ENCODE measurements around the gene NMNAT2.

- TF ChIP-seq POLR2A (IDR thresholded peaks at IDR 0.05; ENCODE audit: borderline replicate concordance, extremely low read depth, insufficient read depth, insufficient read length): no peak
- TF ChIP-seq EZH2 (IDR thresholded peaks at IDR 0.05): no peak
- TF ChIP-seq CTCF (IDR thresholded peaks at IDR 0.05 in 2 of 3, conservative IDR thresholded peaks at IDR 0.05 in 1 of 3; ENCODE audit: borderline replicate concordance in 1 of 3, insufficient read depth in 1 of 3, low read depth in 2 of 3, low read length in 2 of 3): no peak
These were observed 176.7 kb downstream of the NMNAT2 start for GRCh38 chr1:183241471-183241870.

All from HCT116 (cell line).